GM12878 (cell line): ENCODE measurements around the gene MPP2.

ENCODE experiments used
- CEBPB ChIP-seq, 2 experiments: fragments of 150-350 bp in 1 of 2; IDR thresholded peaks; 2 replicates each; pipeline ENCODE4 v1.6.1; 2012 to 2014; ENCODE audit warnings: low read depth in 2 of 2, low read length in 2 of 2, borderline replicate concordance in 1 of 2, inconsistent platforms in 1 of 2
- EZH2 ChIP-seq: IDR thresholded peaks from 2 replicates; pipeline ENCODE4 v1.6.1; 2012; ENCODE audit warnings: low read depth, mild to moderate bottlenecking, control low read depth, inconsistent platforms, low read length, borderline replicate concordance; ENCODE audit not compliant: control insufficient read depth
- FOXK2 ChIP-seq: fragments of 450-650 bp; IDR thresholded peaks from 2 replicates; pipeline ENCODE4 v1.6.1; 2017; ENCODE audit warnings: mild to moderate bottlenecking, moderate library complexity
- HCFC1 ChIP-seq: fragments of 150-350 bp; IDR thresholded peaks from 2 replicates; pipeline ENCODE4 v1.6.1; 2014; ENCODE audit warnings: low read length
- HSF1 ChIP-seq: fragments of 150-350 bp; IDR thresholded peaks from 2 replicates; pipeline ENCODE4 v1.6.1; 2014; ENCODE audit warnings: mild to moderate bottlenecking, low read depth, low read length
- MAX ChIP-seq: IDR thresholded peaks from 2 replicates; pipeline ENCODE4 v1.6.1; 2012; ENCODE audit warnings: low read depth, low read length, improper control_type of control experiment
- POLR2A ChIP-seq: IDR thresholded peaks from 2 replicates; pipeline ENCODE4 v1.6.1; 2011; ENCODE audit warnings: low read depth, mild to moderate bottlenecking, low read length
- REST ChIP-seq: IDR thresholded peaks from 2 replicates; pipeline ENCODE4 v1.6.1; 2012; ENCODE audit warnings: mild to moderate bottlenecking, low read depth, low read length
- SMC3 ChIP-seq: IDR thresholded peaks from 2 replicates; pipeline ENCODE4 v1.6.1; 2011; ENCODE audit warnings: low read length, improper control_type of control experiment, borderline replicate concordance
- SRF ChIP-seq, 2 experiments: IDR thresholded peaks; 2 replicates each; pipeline ENCODE4 v1.6.1; 2011; ENCODE audit warnings: low read depth in 2 of 2, low read length in 2 of 2, mild to moderate bottlenecking in 1 of 2, moderate library complexity in 1 of 2
- TCF3 ChIP-seq: IDR thresholded peaks from 2 replicates; pipeline ENCODE4 v1.6.1; 2012; ENCODE audit warnings: low read depth, mild to moderate bottlenecking, low read length, borderline replicate concordance; ENCODE audit not compliant: insufficient read depth
- YY1 ChIP-seq: IDR thresholded peaks from 2 replicates; pipeline ENCODE4 v1.6.1; 2011; ENCODE audit warnings: low read depth, mild to moderate bottlenecking, low read length

GRCh38 chr17:43900183-43900857, 7.0 kb downstream of the MPP2 start:
- no peak for TF ChIP-seq EZH2
- TF ChIP-seq REST: no peak
- TF ChIP-seq SMC3: no peak
- no peak; the same call in 1 of the 2 replicates for TF ChIP-seq POLR2A
- TF ChIP-seq CEBPB (IDR thresholded peaks at IDR 0.05; ENCODE audit: borderline replicate concordance in 1 of 2, low read depth in 2 of 2, low read length in 2 of 2): no peak
- TF ChIP-seq HSF1: no peak
- TF ChIP-seq SRF (IDR thresholded peaks at IDR 0.05; ENCODE audit: low read depth in 2 of 2, low read length in 2 of 2): no peak
- TF ChIP-seq YY1: no peak
- no peak for TF ChIP-seq FOXK2
- TF ChIP-seq MAX: no peak
- TF ChIP-seq TCF3: no peak
- TF ChIP-seq HCFC1: no peak
